ENCODE results near the gene SEMA4F. TPM values are rescaled to one million over a fixed set of nuclear protein-coding genes. Genes with fewer than 3 reads are reported as not detected.

The SEMA4F gene, protein sequence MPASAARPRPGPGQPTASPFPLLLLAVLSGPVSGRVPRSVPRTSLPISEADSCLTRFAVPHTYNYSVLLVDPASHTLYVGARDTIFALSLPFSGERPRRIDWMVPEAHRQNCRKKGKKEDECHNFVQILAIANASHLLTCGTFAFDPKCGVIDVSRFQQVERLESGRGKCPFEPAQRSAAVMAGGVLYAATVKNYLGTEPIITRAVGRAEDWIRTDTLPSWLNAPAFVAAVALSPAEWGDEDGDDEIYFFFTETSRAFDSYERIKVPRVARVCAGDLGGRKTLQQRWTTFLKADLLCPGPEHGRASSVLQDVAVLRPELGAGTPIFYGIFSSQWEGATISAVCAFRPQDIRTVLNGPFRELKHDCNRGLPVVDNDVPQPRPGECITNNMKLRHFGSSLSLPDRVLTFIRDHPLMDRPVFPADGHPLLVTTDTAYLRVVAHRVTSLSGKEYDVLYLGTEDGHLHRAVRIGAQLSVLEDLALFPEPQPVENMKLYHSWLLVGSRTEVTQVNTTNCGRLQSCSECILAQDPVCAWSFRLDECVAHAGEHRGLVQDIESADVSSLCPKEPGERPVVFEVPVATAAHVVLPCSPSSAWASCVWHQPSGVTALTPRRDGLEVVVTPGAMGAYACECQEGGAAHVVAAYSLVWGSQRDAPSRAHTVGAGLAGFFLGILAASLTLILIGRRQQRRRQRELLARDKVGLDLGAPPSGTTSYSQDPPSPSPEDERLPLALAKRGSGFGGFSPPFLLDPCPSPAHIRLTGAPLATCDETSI
- total RNA-seq (1 to 10 TPM; 6.8 to 7.3 TPM), total RNA-seq (2.3 to 38.3 (median 15.7) reads per million in 172 experiments)
- 6.6 TPM for polyA plus RNA-seq (2013, experiment 1 of 2)
- 7.4 TPM for polyA plus RNA-seq (2013, experiment 2 of 2)

DNA sequence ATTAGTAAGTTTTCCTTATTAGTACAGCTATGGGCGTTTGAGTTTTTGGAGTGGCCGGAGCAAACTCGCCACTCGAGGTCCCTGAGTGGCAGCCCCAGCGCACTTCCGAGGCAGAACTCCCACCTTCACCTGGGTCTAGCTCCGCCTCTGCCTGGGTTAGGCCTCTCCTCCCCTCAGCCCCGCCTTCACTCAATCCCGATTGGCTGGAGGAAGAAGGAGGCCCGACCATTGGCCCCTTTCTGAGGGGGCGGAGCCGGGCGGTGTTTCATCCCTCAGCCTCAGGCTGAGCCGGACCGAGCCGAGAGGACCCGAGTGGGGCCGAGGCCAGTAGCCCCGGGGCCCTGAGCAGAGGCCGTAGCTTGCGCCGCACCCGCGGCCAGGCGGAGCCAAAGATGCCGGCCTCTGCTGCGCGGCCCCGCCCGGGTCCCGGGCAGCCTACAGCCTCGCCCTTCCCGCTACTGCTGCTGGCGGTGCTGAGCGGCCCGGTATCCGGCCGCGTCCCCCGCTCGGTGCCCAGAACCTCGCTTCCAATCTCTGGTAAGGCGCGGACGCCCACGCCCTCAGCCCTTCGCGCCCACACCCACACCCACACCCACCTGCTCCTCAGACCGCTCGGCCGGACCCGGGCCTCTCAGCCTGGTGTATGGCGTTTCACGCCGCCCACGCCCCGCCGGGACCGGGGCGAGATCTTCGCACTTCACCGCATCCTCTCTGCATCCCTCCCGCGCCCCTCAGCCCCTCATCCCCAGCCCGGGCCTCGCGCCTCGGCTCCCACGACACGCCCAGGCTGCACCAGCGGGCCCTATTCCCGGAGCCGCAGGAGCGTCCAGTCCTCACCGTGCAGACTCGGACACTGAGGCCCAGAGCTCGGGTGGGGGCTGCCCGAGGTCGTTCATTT lies at the start of gene SEMA4F:
Gene SEMA4F, plus strand, starts transcription at position 263 of the 898 bp plus-strand sequence. Its CDS starts 130 bp downstream, at position 393.
- H3K9me3 ChIP-seq (ENCODE audit: control insufficient read depth in 1 of 2, insufficient read depth in 1 of 2, low read length in 2 of 2), result no peaks in the 10 kb centered on the region
- POLR2A ChIA-PET, result interaction anchor here (0.5 to 0.9 kb wide), 4 partner anchors 8 to 917 kb away, joined by 3 to 5 read pairs (median 4); partner anchors contain the start of gene TPRKB
- Mint-ChIP-seq H3K4me1 (ENCODE audit: low read depth) (peaks cover 26% of the 10 kb centered on the region), H3K27ac (peak within 1 kb of the TSS; percentile 80), H3K4me3 (peak within 1 kb of the TSS; percentile 88), H3K36me3 (ENCODE audit: low read depth) (peaks cover 12% of the 10 kb centered on the region), H3K9me3 (no peaks in the 10 kb centered on the region), H3K27me3 (peaks cover 14% of the 10 kb centered on the region)
- peak; percentile 99 for ATAC-seq (ENCODE audit: poor library complexity)
- peaks cover 18% of the 10 kb centered on the region for H3K4me1 ChIP-seq (ENCODE audit: insufficient read depth, low read length)
- H3K4me3 ChIP-seq (ENCODE audit: low read length), result peak within 1 kb of the TSS; percentile 80
- CTCF ChIA-PET, result no interaction called here
- H3K36me3 ChIP-seq (ENCODE audit: insufficient read depth, low read length), result peaks cover 7% of the 10 kb centered on the region
- TF ChIP-seq, protein P1, sequence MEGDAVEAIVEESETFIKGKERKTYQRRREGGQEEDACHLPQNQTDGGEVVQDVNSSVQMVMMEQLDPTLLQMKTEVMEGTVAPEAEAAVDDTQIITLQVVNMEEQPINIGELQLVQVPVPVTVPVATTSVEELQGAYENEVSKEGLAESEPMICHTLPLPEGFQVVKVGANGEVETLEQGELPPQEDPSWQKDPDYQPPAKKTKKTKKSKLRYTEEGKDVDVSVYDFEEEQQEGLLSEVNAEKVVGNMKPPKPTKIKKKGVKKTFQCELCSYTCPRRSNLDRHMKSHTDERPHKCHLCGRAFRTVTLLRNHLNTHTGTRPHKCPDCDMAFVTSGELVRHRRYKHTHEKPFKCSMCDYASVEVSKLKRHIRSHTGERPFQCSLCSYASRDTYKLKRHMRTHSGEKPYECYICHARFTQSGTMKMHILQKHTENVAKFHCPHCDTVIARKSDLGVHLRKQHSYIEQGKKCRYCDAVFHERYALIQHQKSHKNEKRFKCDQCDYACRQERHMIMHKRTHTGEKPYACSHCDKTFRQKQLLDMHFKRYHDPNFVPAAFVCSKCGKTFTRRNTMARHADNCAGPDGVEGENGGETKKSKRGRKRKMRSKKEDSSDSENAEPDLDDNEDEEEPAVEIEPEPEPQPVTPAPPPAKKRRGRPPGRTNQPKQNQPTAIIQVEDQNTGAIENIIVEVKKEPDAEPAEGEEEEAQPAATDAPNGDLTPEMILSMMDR (IDR thresholded peaks at IDR 0.05), result no peak
- intact Hi-C loops (cut with DNase I, micrococcal nuclease), result loop anchor here in 1 of 2 experiments (5.0 to 10.0 kb wide), 7 partner anchors 99 to 1439 kb away; partner anchors contain the start of genes ALMS1, DOK1, LOXL3 and POLE4
- H3K27me3 ChIP-seq (ENCODE audit: control insufficient read depth in 1 of 2, insufficient read depth in 2 of 2, low read length in 2 of 2), result peaks cover 2 to 5% of the 10 kb centered on the region in 2 experiments
- H3K27ac ChIP-seq (ENCODE audit: low read depth in 1 of 2, low read length in 2 of 2), result no peak within 1 kb of the TSS
- peak; percentile 83 to 96 (median 92) for DNase-seq

DNA sequence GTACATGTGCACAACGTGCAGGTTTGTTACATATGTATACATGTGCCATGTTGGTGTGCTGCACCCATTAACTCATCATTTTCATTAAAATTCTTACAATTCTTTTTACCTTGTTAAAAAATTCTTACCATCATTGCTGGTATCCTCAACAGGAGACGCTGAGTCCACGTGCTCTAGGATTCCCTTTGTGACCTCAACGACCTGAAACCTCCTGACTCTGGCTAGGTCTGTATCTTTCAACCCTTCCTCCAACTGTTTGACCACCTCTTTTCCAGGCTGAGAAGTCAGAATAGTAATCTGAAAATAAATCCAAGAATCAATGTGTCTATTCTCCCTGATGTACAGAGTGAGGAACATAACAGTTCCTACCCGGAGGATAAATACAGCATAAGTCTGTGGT lies 47.1 kb upstream of the SEMA4F start:
- Histone ChIP-seq H3K9me3 (ENCODE audit: control insufficient read depth in 1 of 2, insufficient read depth in 1 of 2, low read length in 2 of 2) (no peaks in the 10 kb centered on the region), H3K4me1 (ENCODE audit: insufficient read depth, low read length) (no peaks in the 10 kb centered on the region), H3K36me3 (ENCODE audit: insufficient read depth, low read length) (no peaks in the 10 kb centered on the region), H3K27me3 (ENCODE audit: control insufficient read depth in 1 of 2, insufficient read depth in 2 of 2, low read length in 2 of 2) (peaks cover 12 to 25% of the 10 kb centered on the region in 2 experiments), H3K4me3 (ENCODE audit: low read length) (no peak overlapping the region), H3K27ac (ENCODE audit: low read depth in 1 of 2, low read length in 2 of 2) (no peak overlapping the region)
- no peak for ATAC-seq (ENCODE audit: poor library complexity)
- H3K4me3 Mint-ChIP-seq, result no peak overlapping the region
- POLR2A ChIA-PET, result no interaction called here
- DNase-seq, result no peak
- CTCF ChIA-PET, result no interaction called here
- no peak overlapping the region for H3K27ac Mint-ChIP-seq
- H3K9me3 Mint-ChIP-seq, result no peaks in the 10 kb centered on the region
- H3K4me1 Mint-ChIP-seq (ENCODE audit: low read depth), result no peaks in the 10 kb centered on the region
- intact Hi-C loops (cut with DNase I, micrococcal nuclease), result no loop called here
- H3K36me3 Mint-ChIP-seq (ENCODE audit: low read depth), result no peaks in the 10 kb centered on the region
- TF ChIP-seq, protein P1 (IDR thresholded peaks at IDR 0.05), result no peak
- H3K27me3 Mint-ChIP-seq, result peaks cover 47% of the 10 kb centered on the region

DNA sequence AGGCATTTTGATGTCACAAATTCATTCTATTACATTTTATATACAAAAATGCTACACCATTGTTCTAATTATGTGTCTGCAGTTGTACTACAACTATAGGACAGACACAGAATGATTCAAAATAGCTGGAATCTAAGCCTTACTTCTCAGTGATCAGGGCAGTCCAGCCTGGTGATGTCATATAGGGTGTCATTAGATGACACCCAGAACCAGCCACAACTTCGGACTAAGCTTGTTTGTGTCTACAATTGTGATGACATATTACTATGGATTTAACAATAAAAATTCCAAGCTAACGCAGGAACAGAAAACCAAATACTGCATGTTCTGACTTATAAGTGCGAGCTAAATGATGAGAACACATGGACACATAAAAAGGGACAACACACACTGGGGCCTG lies 36.9 kb upstream of the SEMA4F start:
- H3K36me3 ChIP-seq (ENCODE audit: insufficient read depth, low read length), result no peaks in the 10 kb centered on the region
- H3K9me3 ChIP-seq (ENCODE audit: control insufficient read depth in 1 of 2, insufficient read depth in 1 of 2, low read length in 2 of 2), result no peaks in the 10 kb centered on the region
- H3K4me1 Mint-ChIP-seq (ENCODE audit: low read depth), result no peaks in the 10 kb centered on the region
- no peaks in the 10 kb centered on the region for H3K4me1 ChIP-seq (ENCODE audit: insufficient read depth, low read length)
- no peaks in the 10 kb centered on the region for H3K36me3 Mint-ChIP-seq (ENCODE audit: low read depth)
- peaks cover 8 to 30% of the 10 kb centered on the region in 2 experiments for H3K27me3 ChIP-seq (ENCODE audit: control insufficient read depth in 1 of 2, insufficient read depth in 2 of 2, low read length in 2 of 2)
- peaks cover 40% of the 10 kb centered on the region for H3K27me3 Mint-ChIP-seq
- DNase-seq, result no peak
- ATAC-seq (ENCODE audit: poor library complexity), result no peak
- no peak overlapping the region for H3K4me3 ChIP-seq (ENCODE audit: low read length)
- no peaks in the 10 kb centered on the region for H3K9me3 Mint-ChIP-seq
- no peak overlapping the region for H3K27ac ChIP-seq (ENCODE audit: low read depth in 1 of 2, low read length in 2 of 2)
- TF ChIP-seq, protein P1 (IDR thresholded peaks at IDR 0.05), result no peak
- H3K27ac Mint-ChIP-seq, result no peak overlapping the region
- H3K4me3 Mint-ChIP-seq, result no peak overlapping the region
- intact Hi-C loops (cut with DNase I, micrococcal nuclease), result no loop called here
- CTCF ChIA-PET, result no interaction called here
- POLR2A ChIA-PET, result no interaction called here

All from CD4-positive, alpha-beta T cell (primary cell).